SH-SY5Y (cell line): ENCODE data around the gene EPHB2.

Source experiments
- GATA2 ChIP-seq: IDR thresholded peaks from 2 replicates; pipeline ENCODE4 v1.6.1; 2011; ENCODE audit warnings: mild to moderate bottlenecking, low read depth, low read length
- GATA3 ChIP-seq: IDR thresholded peaks from 2 replicates; pipeline ENCODE4 v1.6.1; 2011; ENCODE audit warnings: low read depth, mild to moderate bottlenecking, low read length, moderate library complexity

DNA sequence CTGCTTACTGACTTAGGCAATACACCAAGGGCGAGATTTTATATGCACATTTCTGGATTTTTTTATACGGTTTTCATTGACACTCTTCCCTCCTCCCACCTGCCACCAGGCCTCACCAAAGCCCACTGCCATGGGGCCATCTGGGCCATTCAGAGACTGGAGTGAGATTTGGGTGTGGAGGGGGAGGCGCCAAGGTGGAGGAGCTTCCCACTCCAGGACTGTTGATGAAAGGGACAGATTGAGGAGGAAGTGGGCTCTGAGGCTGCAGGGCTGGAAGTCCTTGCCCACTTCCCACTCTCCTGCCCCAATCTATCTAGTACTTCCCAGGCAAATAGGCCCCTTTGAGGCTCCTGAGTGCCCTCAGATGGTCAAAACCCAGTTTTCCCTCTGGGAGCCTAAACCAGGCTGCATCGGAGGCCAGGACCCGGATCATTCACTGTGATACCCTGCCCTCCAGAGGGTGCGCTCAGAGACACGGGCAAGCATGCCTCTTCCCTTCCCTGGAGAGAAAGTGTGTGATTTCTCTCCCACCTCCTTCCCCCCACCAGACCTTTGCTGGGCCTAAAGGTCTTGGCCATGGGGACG lies 204.1 kb downstream of the EPHB2 start:
- no peak for TF ChIP-seq GATA3
- TF ChIP-seq GATA2 = no peak
